HTR-8/SVneo (cell line): ENCODE results near the gene BHLHA15.

ENCODE experiments used
- DNase-seq: peaks from one replicate; pipeline ENCODE4 v3.0.0; 2011; ENCODE audit warnings: low spot score, mixed read lengths; ENCODE audit not compliant: insufficient read length
- FAIRE-seq: peaks from 2 replicates; lab custom pipeline; 2011; peaks lifted over from hg19 to GRCh38; lab: Jason Lieb, UNC

BHLHA15 gene

DNA sequence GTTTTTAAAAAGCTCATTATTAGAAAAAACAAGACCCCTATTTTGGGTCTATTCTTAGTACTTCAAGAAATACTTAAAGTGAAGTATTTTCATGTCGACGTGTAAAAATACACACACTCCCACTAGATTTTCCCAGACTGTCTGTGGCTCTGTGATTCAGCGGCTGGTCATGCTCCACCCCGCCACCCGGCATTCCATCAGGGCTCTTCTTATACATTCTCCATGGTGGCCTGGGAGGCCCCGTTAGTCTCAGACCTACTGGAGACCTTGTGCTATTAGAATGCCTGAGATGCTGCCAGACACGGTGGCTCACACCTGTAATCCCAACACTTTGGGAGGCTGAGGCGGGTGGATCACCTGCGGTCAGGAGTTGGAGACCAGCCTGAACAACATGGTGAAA, 27.7 kb downstream of the BHLHA15 start:
- FAIRE-seq (no peak), DNase-seq (no peak)

DNA sequence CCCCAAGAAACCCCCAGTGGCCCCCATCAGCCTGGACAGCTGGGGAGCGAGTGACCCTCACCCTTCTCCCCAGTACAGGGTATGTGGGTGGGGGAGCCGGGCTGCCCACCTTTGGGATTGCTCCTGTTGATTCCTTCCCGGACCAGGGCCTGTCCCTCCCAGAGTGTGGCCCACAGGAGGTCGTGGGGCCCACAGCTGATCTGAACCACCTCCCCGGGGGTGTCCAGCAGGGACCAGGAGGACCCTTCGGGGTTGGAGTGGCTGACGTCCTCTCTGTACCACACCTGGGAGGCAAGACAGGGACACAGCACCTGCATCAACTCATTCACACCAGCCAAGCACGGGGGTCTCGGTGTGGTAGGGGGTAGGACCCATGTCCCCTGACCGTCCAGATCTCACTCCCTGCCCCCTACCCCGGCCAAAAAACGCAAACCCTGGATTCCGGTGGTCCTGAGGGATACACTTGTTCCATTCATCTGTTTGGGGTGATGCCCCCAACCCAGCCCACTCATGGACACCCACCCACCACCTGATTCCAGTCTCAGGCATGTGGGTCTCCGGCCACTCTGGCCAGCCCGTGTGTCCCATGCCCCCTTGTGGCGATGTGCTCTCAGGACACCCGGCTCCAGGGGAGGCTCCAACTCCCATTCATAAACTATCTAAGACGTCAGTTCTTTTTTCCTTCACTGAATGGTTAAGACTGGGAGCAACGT, 29.9 kb downstream of the BHLHA15 start:
- DNase-seq: peak; percentile 53
- FAIRE-seq: no peak

DNA sequence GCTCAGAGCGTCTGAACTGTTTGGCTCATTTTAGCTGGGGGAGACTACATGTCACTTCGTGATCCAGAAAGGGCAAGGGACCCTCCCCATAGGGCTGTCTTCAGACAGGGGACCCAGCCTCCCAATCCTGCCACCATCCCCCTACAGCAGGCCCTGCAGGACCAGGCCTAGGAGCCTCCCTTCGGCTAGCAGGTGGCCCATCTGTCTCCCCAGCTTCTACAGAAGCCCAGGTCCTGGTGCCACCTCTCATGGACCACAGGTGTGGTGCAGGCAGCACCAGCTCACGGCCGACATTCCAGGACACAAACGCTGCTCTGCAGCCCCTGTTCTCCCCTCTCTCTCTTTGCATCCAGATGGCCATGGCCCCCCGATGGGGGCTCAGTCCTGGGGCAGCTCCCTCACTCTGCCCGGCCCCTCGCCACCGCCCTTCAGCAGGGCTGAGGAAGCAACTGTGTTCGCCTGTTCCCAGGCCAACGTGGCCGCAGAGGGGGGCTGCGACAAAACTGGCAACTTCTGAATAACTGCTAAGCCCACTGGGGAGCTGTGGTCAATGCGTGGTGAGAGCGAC, 30.5 kb downstream of the BHLHA15 start:
- no peak for DNase-seq
- no peak for FAIRE-seq

DNA sequence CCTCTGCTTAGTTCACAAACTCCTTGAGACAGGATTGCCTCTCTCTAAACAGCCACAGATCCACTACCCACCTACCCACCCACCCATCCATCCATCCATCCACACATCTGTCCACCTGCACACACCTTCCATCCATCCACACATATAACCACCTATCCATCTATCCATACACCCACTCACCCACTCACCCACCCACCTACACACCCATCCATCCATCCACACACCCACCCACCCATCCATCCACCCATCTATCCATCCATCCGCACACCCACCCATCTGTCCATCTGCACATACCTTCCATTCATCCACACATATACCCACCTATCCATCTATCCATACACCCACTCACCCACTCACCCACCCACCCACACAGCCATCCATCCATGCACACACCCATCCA, 31.1 kb downstream of the BHLHA15 start:
- FAIRE-seq (no peak), DNase-seq (no peak)

DNA sequence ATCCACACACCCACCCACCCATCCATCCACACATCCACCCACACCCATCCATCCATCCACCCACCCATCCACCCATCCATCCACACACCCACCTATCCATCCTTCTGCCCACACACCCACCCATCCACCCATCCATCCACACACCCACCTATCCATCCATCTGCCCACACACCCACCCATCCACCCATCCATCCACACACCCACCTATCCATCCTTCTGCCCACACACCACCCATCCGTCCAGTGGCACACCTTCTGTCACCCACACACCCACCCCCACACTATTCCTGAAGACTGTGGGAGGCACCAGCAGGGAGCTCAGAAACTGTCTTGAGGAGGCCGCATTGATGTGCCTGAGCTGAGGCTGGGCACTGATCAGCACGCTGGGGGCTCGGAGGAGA, 31.7 kb downstream of the BHLHA15 start:
- no peak for FAIRE-seq
- no peak for DNase-seq

DNA sequence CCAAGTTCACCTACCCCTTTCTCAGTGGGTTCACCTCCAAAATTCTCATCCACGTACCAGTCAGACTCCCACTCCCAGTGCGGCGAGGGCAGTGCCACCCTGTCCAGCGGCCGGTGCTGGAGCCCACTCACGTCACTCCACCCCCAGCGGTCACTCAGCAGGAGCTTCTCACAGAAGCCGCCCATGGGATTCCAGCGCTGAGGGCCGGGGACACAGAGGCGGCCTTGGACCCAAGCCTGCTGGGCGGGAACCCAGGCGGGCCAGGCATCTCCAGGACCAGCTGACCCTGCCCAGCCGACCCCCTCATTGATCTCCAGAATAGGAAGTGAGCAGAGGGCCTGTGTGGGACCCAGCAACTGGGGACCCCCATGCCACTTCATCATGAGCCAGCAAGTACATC, 33.6 kb downstream of the BHLHA15 start:
- no peak for FAIRE-seq

DNA sequence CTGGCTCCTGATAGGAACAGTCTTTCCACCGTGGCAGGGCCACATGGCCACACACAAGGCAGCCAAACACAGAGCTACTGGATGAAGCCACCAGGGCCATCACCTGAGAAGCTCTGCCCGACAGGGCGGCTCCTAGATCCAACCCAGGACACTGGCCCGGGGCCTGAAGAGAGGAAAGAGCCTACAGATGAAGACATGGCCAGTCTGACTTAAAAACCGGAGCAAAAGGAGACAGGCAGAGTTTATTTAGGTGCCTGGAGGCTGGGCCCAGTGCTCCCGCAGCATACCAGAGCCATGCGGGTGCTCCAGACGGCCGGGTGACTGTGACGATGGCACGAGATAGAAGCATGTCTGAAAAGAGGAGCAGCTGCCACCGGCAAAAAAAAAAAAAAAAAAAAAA, 36.9 kb downstream of the BHLHA15 start:
- DNase-seq: no peak
- FAIRE-seq: no peak

More for the DNA sequence above, 33.6 kb downstream of the BHLHA15 start:
- DNase-seq: no peak

DNA sequence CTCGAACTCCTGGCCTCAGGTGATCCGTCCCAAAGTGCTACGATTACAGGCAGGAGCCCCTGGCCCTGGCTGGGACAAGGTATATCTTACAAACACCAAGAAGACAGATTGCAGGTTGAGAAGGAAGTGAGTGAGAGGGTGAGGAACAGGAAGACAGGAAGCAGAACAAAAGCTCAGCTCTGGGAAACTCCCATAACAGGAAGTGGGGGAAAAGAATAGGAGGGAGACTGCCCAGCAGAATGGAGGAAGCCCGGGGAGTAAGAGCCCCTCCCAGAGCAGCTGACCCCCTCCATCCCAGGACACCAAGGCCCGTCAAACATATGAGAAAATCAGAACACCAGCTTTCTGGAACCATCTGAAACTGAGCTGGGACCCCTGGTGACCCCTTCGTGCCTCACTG, 37.9 kb downstream of the BHLHA15 start:
- DNase-seq (no peak), FAIRE-seq (no peak)

DNA sequence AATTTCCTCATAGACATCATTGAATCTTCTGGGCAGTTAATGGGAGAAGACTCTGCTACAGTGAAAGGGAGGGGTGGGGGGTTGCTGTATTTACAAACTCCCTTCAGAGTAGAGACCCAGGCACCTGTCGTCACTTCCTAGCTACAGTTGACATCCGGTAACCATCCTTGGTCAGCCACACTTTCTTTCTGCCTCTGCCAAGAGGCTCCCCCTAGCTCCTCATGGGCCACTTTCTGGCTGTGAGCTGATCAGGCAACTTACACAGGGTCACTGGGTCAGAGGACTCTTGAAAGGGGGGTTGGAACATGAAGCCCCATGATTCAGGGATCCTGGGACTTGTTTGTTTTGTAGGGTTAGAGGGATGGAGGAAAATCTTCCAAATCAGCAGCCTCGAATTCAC, 39.5 kb downstream of the BHLHA15 start:
- FAIRE-seq (no peak), DNase-seq (no peak)

DNA sequence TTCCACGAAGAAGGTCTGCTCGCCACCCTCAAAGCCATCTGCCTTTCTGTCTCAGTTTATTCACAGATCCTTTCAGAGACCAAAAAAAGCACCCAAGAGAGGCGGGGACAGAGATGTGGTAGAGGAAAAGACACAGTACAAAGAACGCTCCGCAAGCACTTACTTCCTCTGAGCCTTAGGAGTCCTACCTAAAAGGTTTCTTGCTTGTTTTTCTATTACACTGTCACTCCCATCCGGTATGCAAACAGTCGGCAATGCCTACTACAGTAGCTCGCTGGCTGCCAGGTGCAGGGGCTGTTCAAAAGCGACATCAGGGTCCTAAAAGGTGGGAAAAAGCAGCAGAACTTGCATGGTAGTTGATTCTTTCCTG, 40.0 kb downstream of the BHLHA15 start:
- DNase-seq (no peak), FAIRE-seq (no peak)

DNA sequence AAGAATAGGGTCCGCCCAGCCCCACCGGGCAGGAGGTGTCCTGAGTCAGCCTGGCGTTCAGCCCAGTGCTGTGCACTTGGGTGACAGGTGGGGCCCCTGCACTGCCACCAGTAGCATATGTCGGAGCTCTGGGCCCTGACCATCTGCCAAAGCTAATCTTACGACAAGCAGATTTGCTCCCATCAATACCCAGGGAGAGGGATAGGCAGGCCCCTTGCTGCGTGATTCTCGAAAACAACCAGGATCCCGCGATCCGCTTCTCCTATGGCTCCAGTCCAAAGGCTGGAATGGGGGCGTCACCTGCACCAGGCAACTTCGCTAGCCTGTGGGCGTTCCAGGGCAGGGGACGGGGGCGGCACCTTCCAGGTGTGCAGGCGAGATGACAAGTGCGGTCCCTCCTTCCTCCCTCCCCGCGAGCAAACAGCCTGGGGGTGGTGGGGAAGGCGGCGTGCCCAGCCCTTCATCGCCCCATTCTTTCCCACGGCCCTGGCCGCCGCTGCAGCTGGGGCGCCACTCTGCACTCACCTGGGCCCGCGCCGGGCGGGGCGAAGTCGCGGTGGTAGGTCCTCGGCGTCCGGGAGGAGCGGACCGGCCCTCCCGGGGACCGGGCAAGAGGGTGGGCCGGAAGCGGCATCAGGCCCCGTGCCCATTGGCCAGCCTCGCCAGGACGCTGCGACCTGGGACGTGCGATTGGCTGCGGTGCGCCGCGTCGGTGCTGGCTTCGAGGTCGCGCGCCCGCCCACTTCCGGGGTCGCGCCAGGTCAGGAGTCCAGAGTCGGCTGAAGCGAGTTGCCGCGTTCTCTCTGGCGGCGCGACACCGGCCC, 40.6 kb downstream of the BHLHA15 start, which contains the start of gene TECPR1:
Gene TECPR1, minus strand, starts transcription at position 632 of the 824 bp plus-strand sequence. CDS start 6,086 bp downstream, outside the sequence.
- peak; percentile 93 for DNase-seq
- FAIRE-seq: peak; percentile 82

DNA sequence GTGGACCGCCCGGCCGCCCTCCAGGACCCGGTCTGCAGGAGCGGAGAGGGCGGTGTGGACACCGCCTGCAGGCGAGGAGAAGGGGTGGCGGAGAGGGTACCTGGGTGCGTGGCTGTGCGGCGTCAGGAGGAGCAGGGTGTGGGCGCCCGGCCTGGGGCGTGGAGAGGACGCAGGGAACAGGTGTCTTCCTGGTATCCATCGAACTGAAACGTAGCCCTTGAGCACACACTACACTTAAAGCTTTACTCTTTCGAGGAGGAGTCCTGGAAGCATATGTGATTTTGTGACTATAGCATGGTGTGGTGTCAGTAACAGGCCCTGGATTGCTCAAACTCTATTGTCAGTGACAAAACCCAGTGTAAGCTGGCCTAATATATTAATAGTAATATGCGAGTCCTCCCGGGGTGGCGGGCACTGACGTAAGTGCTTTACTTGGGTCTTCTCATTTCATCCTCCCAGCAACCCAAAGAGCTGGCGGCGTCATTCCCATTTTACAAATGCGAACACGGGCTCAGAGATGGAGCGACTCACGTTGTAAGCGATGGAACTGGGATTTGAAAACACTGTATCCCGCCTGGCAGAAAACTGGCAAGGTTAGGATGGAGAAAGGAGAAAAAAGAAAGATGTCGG, 41.3 kb downstream of the BHLHA15 start:
- DNase-seq (peak; percentile 11), FAIRE-seq (no peak)

DNA sequence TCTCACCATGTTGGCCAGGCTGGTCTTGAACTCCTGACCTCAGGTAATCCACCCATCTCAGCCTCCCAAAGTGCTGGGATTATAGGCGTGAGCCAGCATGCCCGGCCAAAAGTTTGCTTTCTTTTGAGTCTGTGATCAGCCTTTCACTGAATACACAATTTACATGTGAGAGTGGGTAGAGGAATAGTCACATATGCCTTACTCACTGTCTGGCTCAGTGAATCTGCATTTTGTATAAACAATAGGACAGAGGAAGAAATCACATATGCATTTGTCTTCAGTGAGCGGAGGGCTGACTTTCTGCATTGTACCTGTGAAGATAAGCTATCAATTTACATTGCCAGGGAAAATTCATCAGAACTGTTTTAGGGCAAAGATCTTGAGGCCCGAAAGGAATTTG, 43.3 kb downstream of the BHLHA15 start:
- FAIRE-seq (no peak), DNase-seq (no peak)

DNA sequence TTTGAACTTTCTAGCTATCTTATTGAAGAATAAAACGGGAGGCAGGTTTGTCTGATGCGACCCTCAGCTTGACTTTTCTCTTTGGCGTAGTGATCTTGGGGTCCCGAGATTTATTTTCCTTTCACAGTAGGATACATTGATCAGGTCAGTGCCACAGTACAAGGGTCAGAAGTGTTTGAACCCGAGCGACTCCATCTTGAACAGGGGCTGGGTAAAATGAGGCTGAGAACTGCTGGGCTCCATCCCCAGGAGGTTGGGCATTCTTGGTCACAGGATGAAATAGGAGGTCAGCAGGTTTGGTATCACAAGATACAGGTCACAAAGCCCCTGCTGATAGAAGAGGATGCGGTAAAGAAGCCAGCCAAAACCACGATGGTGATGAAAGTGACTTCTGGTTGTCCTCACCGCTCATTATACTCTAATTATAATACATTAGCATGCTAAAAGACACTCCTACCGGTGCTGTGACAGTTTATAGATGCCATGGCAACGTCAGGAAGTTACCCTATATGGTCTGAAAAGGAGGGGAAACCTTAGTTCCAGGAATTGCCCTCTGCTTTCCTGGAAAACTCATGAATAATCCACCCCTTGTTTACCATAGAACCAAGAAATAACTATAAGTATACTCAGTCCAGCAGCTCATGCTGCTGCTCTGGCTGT, 43.8 kb downstream of the BHLHA15 start:
- FAIRE-seq (no peak), DNase-seq (no peak)

DNA sequence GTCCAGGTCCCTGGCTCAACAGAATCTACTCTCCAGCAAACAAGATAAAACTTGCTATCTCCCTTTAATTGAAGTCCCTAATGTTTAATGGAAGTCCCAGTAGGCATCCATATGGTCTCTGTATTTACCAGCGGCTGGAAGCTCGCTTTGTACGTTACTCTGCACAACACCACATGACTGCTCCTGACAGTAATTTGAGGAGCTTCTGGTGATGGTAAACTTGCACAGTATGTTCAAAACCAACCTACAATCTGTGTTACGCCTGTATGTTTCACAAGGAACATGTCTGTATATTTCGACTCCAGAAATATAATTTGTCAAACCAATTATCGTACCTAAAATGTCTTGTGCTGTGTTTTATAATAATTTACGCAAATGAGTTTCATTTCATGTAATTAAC, 45.2 kb downstream of the BHLHA15 start:
- DNase-seq: no peak
- FAIRE-seq: no peak

DNA sequence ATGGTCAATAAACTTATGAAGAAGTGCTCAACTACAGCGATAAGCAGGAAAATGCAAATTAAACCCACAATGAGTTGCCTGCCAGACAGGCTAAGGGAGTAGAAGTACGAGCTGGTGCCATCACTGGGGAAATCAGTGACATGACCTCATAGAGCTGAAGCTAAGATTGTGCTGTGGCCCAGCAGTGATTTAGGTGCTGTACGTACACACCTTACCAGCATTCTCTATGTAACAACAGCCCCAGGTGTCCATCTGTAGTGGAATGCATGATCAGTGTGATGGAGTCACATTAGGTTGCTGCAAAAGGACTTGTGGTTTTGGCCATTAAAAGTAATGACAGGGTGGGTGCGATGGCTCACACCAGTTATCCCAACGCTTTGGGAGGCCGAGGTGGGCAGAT, 46.5 kb downstream of the BHLHA15 start:
- no peak for DNase-seq
- no peak for FAIRE-seq
